Activated CD8-positive, alpha-beta memory T cell treated with anti-CD3 and anti-CD28 coated beads, Interleukin-2, amount 10 ng/mL, durations not matched to agents 7 days and 5 days (primary cell): ENCODE data around the gene CACTIN. TPM values are rescaled to one million over a fixed set of nuclear protein-coding genes. Genes with fewer than 3 reads are reported as not detected.

Experiments used
- ATAC-seq: fragments of 150-1000 bp; cut with Tn5 transposase; one replicate; pipeline ENCODE4 v1.10.0; 2021; ENCODE audit warnings: moderate library complexity
- CTCF ChIA-PET: fragments of 350-600 bp; sonication (Branson Sonifier 250); formaldehyde crosslinking; loops from one replicate; lab custom pipeline; 2021; ENCODE audit warnings: antibody characterized with exemption; lab: Charles Lee
- DNase-seq: peaks from one replicate; pipeline ENCODE4 v3.0.0-alpha.2; 2020
- H3K27ac Mint-ChIP-seq: one replicate; pipeline ENCODE4 v1.8.0; 2021; ENCODE audit warnings: mild to moderate bottlenecking, mixed read lengths
- H3K27me3 Mint-ChIP-seq: one replicate; pipeline ENCODE4 v1.8.0; 2021; ENCODE audit warnings: mixed read lengths
- H3K36me3 Mint-ChIP-seq: one replicate; pipeline ENCODE4 v1.8.0; 2021; ENCODE audit warnings: mild to moderate bottlenecking, mixed read lengths
- H3K4me1 Mint-ChIP-seq: one replicate; pipeline ENCODE4 v1.8.0; 2021; ENCODE audit warnings: mixed read lengths
- H3K4me3 Mint-ChIP-seq: one replicate; pipeline ENCODE4 v1.8.0; 2021; ENCODE audit warnings: mild to moderate bottlenecking, moderate library complexity, mixed read lengths
- H3K9me3 Mint-ChIP-seq: one replicate; pipeline ENCODE4 v1.8.0; 2022; ENCODE audit warnings: low read depth, mixed read lengths
- total RNA-seq, 2 experiments: library from RNA; stranded (reverse); gene quantifications; one replicate each; pipeline ENCODE4 v1.2.3, GENCODE V29; 2021

The CACTIN gene
- total RNA-seq, 2 experiments from 2014 or later = 33.4 to 33.7 TPM

DNA sequence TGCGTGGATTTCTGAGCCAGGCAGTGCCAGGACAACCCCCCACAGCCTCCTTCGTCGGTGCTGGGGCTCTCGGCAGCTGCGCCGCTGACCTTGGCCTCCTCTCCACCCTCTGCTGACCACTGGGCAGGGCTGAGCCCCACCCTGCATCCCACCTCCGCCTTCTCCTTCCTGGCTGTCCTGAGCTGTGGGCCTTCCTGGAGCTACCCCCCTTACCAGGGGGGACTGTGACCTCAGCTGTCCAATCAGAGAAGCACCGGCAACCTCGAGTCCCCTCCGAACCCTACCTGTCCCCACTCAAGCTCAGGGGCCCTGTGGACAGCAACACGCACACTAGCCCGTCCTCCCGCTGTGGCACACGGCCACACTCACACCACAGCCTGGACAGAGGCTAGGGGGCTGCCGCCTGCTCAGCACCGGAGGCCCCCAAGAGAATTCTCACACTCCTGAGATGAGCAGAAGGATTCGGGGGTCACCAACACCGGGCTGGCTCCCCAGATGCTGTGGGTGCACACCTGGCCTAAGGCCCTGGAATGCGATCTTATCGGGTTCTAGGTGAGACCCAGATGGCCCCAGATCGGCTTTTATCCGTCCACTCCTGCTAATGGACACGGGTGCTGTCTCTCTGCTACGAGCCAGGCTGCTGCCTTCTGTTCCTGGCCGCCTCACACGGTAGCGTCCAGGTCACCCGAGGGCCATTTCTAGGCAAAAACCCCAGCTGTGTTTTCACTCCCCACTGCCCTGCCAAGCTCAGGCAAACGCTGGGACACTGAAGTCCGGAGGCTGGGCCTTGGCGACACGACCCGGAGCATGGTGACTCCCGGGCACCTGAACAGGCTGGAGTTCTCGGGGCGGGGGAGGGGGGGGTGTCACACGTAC lies 32.5 kb upstream of the CACTIN start:
- ATAC-seq (no peak), DNase-seq (no peak)
- Mint-ChIP-seq H3K27ac (no peak overlapping the region), H3K9me3 (no peaks in the 10 kb centered on the region), H3K4me3 (no peak overlapping the region), H3K27me3 (no peaks in the 10 kb centered on the region), H3K36me3 (peaks cover 5% of the 10 kb centered on the region), H3K4me1 (no peaks in the 10 kb centered on the region)
- CTCF ChIA-PET = no interaction called here

DNA sequence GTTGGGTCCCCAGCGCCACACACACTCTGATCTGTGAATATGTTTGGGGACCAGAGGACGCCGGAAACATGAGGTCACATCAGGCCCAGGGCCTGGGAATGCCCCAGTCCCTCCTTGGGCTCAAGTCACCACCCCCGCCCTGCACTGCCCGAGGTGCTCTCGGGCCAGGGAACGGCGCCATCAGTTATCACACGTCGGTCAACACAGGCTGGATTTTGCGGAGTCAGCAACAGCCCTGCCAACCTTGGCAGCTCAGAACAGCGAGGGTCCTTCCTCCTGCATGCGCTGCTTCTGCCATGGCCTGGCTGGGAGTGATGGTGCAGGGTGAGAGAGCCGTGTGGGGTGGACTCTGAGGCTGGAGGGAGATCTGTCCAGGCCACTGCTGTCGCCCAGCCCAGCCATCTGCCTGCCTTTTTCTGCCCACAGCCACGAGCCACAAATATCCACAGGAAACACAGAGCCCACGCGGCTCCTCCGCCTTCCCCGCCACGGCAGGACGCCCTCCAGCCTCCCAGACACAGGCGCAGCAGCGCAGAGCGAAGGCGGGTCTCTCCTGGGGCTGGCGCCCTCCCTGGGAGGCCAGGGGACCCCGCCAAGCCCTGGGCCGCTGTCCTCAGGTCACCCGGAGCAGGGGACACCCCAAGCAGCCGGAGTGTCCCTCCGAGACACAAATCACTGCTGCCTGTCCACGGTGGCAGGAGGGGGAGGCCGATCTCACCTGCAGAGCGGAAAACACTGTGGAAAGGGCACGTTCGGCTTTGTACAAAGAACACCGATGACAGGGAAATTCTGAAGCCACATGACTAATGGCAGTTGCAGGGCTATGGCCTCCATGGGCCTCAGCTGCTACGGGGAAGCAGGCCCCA lies 31.6 kb upstream of the CACTIN start:
- Mint-ChIP-seq H3K4me3 (no peak overlapping the region), H3K4me1 (peaks cover 7% of the 10 kb centered on the region), H3K9me3 (no peaks in the 10 kb centered on the region), H3K27ac (no peak overlapping the region), H3K27me3 (no peaks in the 10 kb centered on the region), H3K36me3 (peaks cover 5% of the 10 kb centered on the region)
- ATAC-seq = no peak
- CTCF ChIA-PET = no interaction called here
- no peak for DNase-seq

DNA sequence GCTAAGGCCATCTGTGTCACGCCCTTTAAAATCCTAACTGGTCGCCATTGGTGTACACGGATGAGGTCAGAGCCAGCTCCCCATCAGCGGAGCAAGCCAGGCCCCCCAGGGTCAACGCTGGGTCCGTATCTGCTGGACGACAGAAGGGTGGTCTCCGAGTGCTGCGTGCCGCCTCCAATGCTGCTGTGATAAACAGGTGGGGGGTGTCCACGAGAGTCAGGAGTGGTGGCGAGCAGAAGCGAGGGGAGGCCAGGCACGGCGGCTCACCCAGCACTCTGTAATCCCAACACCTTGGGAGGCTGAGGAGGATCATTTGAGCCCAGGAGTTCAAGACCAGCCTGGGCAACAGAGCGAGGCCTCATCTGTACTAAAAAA lies 30.8 kb upstream of the CACTIN start:
- H3K9me3 Mint-ChIP-seq = no peaks in the 10 kb centered on the region
- no peak for ATAC-seq
- H3K27me3 Mint-ChIP-seq = no peaks in the 10 kb centered on the region
- H3K27ac Mint-ChIP-seq = no peak overlapping the region
- CTCF ChIA-PET = interaction anchor here (2.2 kb wide), 1 partner anchor 9 kb away, joined by 4 read pairs; no protein-coding TSS in a partner anchor
- DNase-seq = no peak
- H3K4me1 Mint-ChIP-seq = peaks cover 8% of the 10 kb centered on the region
- H3K36me3 Mint-ChIP-seq = peaks cover 5% of the 10 kb centered on the region
- H3K4me3 Mint-ChIP-seq = no peak overlapping the region

DNA sequence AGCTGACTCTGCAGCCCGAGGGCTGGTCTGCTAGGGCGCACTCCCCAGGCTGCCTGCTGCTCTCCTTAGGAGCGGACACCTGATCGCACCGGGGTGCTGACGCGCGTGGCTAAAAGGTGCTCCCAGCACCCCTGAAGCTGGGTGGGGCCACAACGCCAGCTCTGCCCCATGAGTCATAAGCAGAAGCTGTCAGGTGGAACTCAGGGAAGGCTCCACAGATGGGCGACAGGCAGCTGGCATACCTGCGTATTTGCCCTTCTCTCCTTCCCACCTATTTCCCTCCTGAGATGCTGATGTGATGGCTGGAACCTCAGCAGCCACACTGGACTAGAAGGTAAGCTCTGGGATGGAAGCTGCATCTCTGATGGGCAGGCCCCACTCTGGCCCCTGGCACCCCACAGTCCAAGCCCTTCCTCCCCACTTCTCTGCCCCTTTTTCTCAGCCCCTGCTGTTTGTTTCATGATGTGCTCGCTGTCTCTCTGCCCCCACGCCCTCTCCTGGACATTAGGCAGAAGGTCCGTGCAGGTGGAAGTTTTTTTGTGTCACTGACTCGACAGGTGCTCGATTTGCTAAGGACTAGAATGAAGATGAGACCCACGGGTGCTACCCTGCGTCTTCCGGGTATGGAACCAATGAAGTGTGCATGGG lies 30.3 kb upstream of the CACTIN start:
- no peaks in the 10 kb centered on the region for H3K27me3 Mint-ChIP-seq
- no peak overlapping the region for H3K4me3 Mint-ChIP-seq
- no peak overlapping the region for H3K27ac Mint-ChIP-seq
- no peaks in the 10 kb centered on the region for H3K9me3 Mint-ChIP-seq
- peaks cover 5% of the 10 kb centered on the region for H3K36me3 Mint-ChIP-seq
- DNase-seq (no peak), ATAC-seq (no peak)
- H3K4me1 Mint-ChIP-seq = peaks cover 8% of the 10 kb centered on the region
- CTCF ChIA-PET = interaction anchor here (2.2 kb wide), 1 partner anchor 9 kb away, joined by 4 read pairs; no protein-coding TSS in a partner anchor

DNA sequence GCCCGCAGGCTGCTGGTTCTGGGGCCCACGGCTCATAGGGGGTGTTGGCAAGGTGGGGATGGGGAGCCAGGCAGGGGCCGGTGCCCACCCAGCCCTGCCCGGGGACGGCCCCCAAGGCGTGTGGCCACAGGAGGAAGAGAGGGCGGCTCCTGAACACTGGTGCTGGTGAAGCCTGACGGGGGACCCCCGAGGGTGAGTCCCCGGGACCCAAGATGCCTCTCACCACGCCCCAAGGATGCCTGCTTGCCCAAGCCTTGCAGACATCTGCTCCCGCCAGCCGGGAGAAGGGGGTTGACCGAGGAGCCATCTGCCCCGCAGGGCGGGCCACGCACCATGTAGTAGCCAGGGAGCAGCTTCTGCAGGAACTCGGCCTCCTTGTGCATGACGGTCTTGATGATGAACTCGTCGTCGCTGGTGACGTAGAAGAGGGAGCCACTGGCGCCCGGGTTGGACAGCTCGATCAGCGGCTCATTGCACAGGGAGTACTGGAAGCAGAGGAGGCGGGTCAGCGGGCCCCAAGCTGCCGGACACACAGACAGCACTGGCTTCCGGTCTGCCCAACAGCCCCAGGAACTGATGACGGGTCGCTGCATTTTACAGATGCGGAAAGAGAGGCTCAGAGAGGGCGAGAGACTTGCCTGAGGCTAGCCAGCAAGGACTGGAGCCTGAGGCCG lies 29.6 kb upstream of the CACTIN start:
- peaks cover 5% of the 10 kb centered on the region for H3K36me3 Mint-ChIP-seq
- H3K9me3 Mint-ChIP-seq = no peaks in the 10 kb centered on the region
- CTCF ChIA-PET = interaction anchor here (2.2 kb wide), 1 partner anchor 10 kb away, joined by 4 read pairs; no protein-coding TSS in a partner anchor
- DNase-seq (no peak), ATAC-seq (no peak)
- no peak overlapping the region for H3K27ac Mint-ChIP-seq
- H3K27me3 Mint-ChIP-seq = no peaks in the 10 kb centered on the region
- H3K4me3 Mint-ChIP-seq = no peak overlapping the region
- peaks cover 8% of the 10 kb centered on the region for H3K4me1 Mint-ChIP-seq

DNA sequence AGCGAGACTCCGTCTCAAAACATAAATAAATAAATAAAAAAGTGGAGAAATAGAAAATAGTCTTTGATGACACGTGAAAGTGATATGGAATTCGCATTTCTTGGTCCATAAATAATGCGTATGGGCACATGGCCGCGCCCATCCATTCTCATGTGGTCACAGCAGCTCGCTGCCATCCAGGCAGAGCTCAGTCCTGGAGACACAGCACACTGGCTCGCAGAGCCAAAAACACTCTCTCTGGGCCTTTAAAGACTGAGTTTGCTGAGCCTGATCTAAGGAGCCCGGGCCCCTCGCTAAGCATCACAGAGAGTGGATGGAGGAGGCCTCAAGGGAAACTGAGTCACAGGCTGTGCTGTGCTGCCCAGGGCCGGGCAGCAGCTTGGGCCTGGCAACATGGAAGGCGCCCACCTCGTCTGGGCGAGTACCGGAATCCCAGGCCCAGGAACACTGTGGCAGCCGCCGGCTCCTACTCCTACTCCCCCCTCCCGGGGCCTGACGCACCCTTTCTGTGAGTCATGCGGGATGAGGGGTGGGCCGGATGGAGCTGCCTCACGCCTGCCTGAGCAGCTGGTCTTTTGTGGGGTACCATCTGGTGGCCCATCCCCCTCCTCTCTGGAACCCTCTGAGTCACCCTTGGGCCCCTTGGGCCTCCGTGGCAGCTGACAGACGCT lies 28.9 kb upstream of the CACTIN start:
- Mint-ChIP-seq H3K9me3 (no peaks in the 10 kb centered on the region), H3K36me3 (peaks cover 5% of the 10 kb centered on the region), H3K27me3 (no peaks in the 10 kb centered on the region), H3K4me1 (peaks cover 8% of the 10 kb centered on the region), H3K4me3 (no peak overlapping the region), H3K27ac (no peak overlapping the region)
- ATAC-seq (no peak), DNase-seq (no peak)
- CTCF ChIA-PET = interaction anchor here (2.2 kb wide), 1 partner anchor 10 kb away, joined by 4 read pairs; no protein-coding TSS in a partner anchor

DNA sequence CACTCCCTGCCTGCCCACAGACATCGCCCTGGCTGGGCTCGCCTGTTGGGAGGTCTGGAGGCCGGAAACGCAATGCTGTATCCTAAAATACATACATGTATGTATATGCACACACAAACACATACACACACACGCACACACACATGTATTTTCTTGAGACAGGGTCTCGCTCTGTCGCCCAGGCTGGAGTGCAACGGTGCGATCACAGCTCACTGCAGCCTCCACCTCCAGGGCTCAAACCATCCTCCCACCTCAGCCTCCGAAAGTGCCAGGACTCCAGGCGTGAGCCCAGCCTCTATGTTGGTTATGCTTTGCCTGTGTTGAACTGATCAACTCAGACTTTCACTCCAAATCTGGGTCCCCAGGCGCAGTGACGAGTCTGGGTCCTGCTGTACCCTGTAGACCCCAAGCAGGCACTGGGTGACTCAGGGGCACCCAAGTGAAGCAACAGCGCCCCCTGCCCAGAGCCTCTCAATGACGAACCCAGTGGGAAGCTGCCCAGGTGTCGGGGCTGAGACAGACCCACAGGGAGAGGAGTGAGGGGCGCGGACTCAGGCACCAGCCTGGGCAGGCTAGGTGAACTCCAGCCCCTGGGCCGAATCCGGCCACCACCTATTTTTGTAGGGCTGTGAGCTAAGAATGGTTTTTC lies 27.4 kb upstream of the CACTIN start:
- Mint-ChIP-seq H3K4me1 (peaks cover 8% of the 10 kb centered on the region), H3K4me3 (no peak overlapping the region), H3K9me3 (no peaks in the 10 kb centered on the region), H3K27ac (no peak overlapping the region), H3K36me3 (peaks cover 5% of the 10 kb centered on the region), H3K27me3 (no peaks in the 10 kb centered on the region)
- ATAC-seq = no peak
- CTCF ChIA-PET = interaction anchor here (0.9 to 1.3 kb wide), 2 partner anchors 11 to 38 kb away, joined by 3 read pairs; no protein-coding TSS in a partner anchor
- no peak for DNase-seq

DNA sequence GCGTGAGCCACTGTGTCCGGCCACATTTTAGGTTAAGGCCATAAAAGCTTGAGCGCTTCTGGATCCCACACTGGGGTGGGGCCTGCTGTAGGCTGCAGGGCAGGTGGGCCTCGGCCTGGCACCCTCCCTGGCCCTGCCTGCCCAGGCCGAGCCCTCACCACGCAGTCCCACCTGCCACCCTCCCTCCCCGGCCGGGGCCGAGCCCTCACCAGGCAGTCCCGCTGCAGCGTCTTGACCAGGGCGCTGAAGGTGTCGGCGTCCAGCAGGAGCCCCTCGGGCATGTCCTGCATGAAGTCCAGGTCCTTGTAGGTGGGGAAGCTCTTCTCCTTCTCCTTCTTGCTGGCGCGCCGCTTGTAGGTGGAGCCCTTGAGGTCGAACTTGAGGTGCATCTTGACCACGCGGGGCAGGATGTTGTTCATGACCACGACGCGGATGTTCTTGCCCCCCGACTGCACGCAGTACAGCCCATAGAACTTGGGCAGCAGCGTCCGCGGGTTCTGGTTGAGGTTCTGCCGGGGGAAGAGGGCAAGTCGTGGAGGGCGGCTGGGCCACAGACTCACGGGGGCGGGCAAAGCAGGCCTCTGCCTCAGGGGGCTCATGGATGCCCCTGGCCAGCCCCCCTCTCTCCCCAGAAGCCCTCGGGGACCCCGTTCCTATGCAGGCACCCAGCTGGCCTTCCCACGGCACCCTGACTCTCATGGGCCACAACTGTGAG lies 26.6 kb upstream of the CACTIN start:
- Mint-ChIP-seq H3K4me3 (no peak overlapping the region), H3K27me3 (no peaks in the 10 kb centered on the region), H3K4me1 (peaks cover 8% of the 10 kb centered on the region), H3K36me3 (peaks cover 5% of the 10 kb centered on the region), H3K9me3 (no peaks in the 10 kb centered on the region), H3K27ac (no peak overlapping the region)
- ATAC-seq (no peak), DNase-seq (no peak)
- CTCF ChIA-PET = interaction anchor here (0.9 to 1.3 kb wide), 2 partner anchors 12 to 39 kb away, joined by 3 read pairs; no protein-coding TSS in a partner anchor

DNA sequence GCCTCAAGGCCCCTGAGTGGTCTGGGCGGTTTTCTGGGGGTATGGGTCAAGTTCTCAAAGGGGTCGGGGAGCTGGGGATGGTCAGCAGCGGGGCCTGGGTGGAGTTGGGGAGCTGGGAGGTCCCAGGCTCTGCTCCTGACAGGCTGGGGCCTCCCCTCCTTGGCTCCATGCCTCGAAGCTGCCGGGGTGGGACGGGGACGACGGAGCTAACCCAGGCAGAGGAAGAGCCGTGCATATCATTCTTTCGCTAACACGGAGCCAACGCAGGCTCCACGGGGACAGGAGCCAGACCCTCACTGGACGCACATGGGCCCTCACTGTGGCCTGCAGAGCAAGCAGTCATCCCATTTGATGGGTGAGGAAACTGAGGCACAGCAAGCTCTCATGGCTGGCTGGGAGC lies 25.8 kb upstream of the CACTIN start:
- peaks cover 5% of the 10 kb centered on the region for H3K36me3 Mint-ChIP-seq
- H3K4me1 Mint-ChIP-seq = peaks cover 8% of the 10 kb centered on the region
- no peak for DNase-seq
- no peaks in the 10 kb centered on the region for H3K9me3 Mint-ChIP-seq
- H3K27me3 Mint-ChIP-seq = no peaks in the 10 kb centered on the region
- H3K4me3 Mint-ChIP-seq = no peak overlapping the region
- CTCF ChIA-PET = no interaction called here
- no peak overlapping the region for H3K27ac Mint-ChIP-seq
- no peak for ATAC-seq

DNA sequence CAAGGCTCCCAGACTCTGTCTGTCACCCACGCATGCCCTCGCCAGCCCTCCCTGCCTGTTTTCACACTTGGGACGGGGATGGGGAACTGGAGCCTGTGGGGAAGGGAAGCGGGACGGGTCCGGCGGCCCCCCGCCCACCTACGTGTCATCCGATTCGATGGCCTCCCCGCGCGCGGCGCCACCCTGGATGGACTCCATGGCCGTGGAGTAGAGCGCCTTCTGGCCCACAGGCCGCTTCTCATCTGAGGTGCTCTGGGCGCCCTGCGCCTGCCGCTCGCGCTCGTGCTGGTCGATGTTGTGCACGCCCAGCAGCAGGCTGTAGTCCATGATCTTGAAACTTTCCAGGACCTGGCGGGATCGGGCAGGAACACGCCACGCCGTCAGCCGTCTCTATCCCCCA lies 25.1 kb upstream of the CACTIN start:
- H3K4me1 Mint-ChIP-seq = peaks cover 8% of the 10 kb centered on the region
- CTCF ChIA-PET = no interaction called here
- H3K4me3 Mint-ChIP-seq = no peak overlapping the region
- no peak for ATAC-seq
- no peaks in the 10 kb centered on the region for H3K9me3 Mint-ChIP-seq
- DNase-seq = no peak
- H3K36me3 Mint-ChIP-seq = no peaks in the 10 kb centered on the region
- no peak overlapping the region for H3K27ac Mint-ChIP-seq
- no peaks in the 10 kb centered on the region for H3K27me3 Mint-ChIP-seq

DNA sequence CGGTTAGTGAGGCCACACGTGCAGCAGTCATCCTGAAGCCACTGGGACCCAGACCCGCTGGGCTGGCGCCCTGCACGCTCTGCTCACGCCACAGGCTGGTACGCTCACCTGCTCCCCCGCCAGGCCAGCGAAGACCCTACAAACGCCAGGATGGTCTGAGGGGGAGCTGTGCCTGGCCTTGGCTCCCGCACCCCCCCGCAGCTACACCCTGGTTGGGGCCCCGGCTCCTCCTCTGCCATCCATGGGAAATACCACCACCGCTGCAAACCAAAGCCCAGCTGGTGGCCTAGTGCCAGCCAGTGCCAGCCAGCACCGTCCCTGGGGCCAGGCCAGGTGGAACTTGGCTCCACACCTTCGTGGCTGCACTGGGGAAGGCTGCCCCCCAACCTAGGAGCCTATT lies 23.3 kb upstream of the CACTIN start:
- DNase-seq = no peak
- no peak overlapping the region for H3K4me3 Mint-ChIP-seq
- H3K27me3 Mint-ChIP-seq = no peaks in the 10 kb centered on the region
- no peak overlapping the region for H3K27ac Mint-ChIP-seq
- H3K9me3 Mint-ChIP-seq = no peaks in the 10 kb centered on the region
- no peaks in the 10 kb centered on the region for H3K36me3 Mint-ChIP-seq
- CTCF ChIA-PET = no interaction called here
- no peak for ATAC-seq
- H3K4me1 Mint-ChIP-seq = peaks cover 8% of the 10 kb centered on the region
